ENCODE data around the gene IL1R1.
A peak's percentile ranks its signal among the peaks of the same experiment; 100 is the strongest.

Gene IL1R1

DNA sequence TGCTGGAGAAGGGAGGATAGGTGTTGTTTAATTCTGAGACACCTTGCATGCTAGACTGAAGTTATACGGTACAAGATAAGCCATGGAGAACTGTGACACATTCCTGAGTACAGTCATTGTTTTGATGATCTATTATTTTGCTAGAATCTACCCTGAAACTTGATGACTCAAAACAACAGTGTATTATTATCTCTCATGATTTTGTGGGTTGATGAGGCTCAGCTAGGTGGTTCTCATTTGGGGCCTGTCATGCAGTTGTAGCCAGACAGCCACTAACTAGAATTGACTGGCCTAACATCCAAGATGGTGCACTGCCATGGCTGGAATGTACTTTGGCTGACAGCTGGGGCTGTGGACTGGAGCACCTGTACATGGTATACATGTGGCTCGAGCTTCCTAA is 5.4 kb upstream of the IL1R1 start:
- Histone ChIP-seq H3K9ac (no peak overlapping the region), H4K20me1 (no peaks in the 10 kb centered on the region), H3K27me3 (no peaks in the 10 kb centered on the region), H3K27ac (no peak overlapping the region), H3K4me1 (peaks cover 24% of the 10 kb centered on the region), H3K4me2 (no peak overlapping the region), H3K4me3 (no peak overlapping the region), H3K36me3 (no peaks in the 10 kb centered on the region), H3K9me3 (peaks cover 20% of the 10 kb centered on the region)
- no peak for TF ChIP-seq Cebpa-rat (IDR thresholded peaks at IDR 0.05)

DNA sequence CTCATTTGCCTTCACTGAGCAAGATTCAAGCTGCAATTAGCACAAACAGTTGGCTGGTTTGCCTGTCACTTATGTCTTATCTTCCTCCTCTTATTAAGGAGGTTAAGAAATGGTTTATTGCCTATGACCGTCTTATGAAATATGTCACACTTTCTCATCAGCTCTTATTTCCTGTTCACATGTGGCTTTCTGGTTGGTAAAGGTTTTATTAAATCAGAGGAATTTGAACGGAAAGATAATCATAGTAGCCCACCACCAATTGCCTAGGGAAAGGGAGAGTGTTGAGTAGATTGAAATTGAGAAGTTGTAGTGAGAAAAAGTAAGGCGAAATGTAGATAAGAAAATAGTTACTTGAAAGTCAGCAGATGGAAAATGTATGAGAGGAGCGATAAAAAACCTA is 4.2 kb upstream of the IL1R1 start:
- Histone ChIP-seq H3K36me3 (no peaks in the 10 kb centered on the region), H3K4me3 (no peak overlapping the region; the same call in 1 of the 2 replicates), H3K27me3 (no peaks in the 10 kb centered on the region), H3K4me2 (peak overlapping the region; percentile 61), H3K9ac (no peak overlapping the region), H3K4me1 (peaks cover 24% of the 10 kb centered on the region), H3K27ac (peak overlapping the region; percentile 48; the same call in 1 of the 2 replicates), H3K9me3 (peaks cover 32% of the 10 kb centered on the region), H4K20me1 (no peaks in the 10 kb centered on the region)
- TF ChIP-seq Cebpa-rat (IDR thresholded peaks at IDR 0.05) = no peak

DNA sequence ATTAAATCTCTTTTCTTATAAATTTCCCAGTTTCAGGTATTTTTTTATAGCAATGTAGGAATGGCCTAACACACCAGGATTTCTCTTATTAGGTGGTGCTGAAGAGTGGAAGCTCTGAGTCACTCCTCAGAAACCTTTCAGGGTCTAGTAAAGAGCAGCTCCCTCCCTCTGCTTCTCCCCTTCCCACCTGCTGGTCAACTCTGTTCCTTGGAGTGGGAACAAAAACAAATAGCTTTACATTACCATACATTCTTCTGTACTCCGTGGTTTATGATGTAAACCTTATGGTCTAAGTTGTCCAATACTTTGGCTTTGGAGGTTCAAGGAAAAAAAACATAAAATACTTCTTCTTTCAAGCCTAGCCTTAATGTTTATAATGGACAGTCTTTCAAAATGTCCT is 2.7 kb upstream of the IL1R1 start:
- H4K20me1 ChIP-seq = no peaks in the 10 kb centered on the region
- H3K4me1 ChIP-seq = peaks cover 24% of the 10 kb centered on the region
- H3K4me3 ChIP-seq = no peak overlapping the region
- no peak for TF ChIP-seq Cebpa-rat (IDR thresholded peaks at IDR 0.05)
- no peaks in the 10 kb centered on the region for H3K27me3 ChIP-seq
- no peak overlapping the region for H3K9ac ChIP-seq
- H3K4me2 ChIP-seq = no peak overlapping the region
- H3K36me3 ChIP-seq = no peaks in the 10 kb centered on the region
- peaks cover 47% of the 10 kb centered on the region for H3K9me3 ChIP-seq
- H3K27ac ChIP-seq = no peak overlapping the region

DNA sequence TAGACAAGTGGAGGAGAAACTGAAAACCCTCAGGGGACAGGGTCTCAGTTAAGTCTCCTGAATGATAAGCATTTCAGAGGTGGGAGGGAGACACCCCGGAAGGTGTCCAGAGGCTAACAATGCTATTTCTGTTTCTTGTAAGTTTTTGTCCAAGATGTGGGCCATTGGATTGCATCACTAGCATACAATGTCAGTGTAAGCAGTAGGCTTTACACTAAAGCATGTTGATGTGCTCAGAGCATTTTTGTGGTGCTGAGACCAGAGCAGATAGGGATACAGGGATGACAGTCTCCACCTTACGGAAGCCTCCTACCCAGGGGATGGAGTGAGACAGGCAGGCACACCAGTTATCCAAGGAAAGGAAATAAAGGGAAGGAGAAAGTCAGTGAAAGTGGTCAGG is 2.2 kb upstream of the IL1R1 start:
- H3K27me3 ChIP-seq = no peaks in the 10 kb centered on the region
- H3K36me3 ChIP-seq = no peaks in the 10 kb centered on the region
- H3K4me3 ChIP-seq = no peak overlapping the region
- H3K27ac ChIP-seq = no peak overlapping the region
- peaks cover 24% of the 10 kb centered on the region for H3K4me1 ChIP-seq
- H3K4me2 ChIP-seq = no peak overlapping the region
- no peaks in the 10 kb centered on the region for H4K20me1 ChIP-seq
- TF ChIP-seq Cebpa-rat (IDR thresholded peaks at IDR 0.05) = no peak
- H3K9me3 ChIP-seq = peaks cover 52% of the 10 kb centered on the region
- H3K9ac ChIP-seq = no peak overlapping the region

DNA sequence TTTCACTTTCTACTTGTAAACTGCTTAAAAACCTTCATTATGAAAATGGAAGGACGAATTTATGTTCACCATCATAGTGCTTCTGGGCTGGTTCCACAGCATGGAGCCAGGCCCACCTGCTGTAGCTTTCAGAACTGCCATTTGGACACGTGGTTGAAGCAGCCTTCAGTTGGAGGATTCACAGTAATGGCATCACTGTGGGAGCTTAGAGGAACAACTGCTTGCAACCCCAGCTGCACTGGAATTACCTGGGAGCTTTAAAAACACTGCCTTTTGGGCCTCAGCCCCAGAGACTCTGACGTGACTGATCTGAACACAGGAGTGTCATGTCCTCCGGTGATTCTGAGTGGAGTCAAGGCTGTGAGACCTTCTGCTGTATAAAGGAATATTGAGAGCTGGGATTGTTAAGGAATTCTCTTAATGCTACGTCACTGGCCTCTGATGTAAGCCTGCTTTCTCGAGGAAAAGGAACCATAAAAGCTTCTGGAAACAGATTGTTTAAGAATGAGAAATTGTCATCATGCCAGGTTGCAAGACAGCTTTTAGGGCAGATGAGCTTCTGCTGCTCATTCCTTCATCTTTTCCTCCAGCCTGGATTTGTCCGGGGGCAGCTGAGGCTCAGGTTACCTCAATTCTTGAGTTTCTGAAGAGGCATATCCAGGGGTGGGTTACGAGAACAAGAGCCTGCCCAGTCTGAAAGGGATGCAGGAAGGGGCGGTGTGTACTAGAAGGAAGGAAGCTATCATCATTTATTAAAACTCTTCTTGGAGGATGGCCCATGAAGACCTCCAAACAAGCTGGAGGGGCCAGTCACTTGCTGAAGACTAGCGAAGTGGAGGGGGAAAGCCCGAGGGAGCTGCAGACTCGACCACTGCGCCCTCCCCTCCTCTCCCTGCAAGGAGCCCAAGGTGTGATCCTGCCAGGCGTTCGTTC is 1.3 kb upstream of the IL1R1 start:
- H4K20me1 ChIP-seq = no peaks in the 10 kb centered on the region
- H3K36me3 ChIP-seq = no peaks in the 10 kb centered on the region
- H3K4me3 ChIP-seq = no peak overlapping the region
- H3K9ac ChIP-seq = no peak overlapping the region
- H3K27me3 ChIP-seq = no peaks in the 10 kb centered on the region
- no peak for TF ChIP-seq Cebpa-rat (IDR thresholded peaks at IDR 0.05)
- H3K9me3 ChIP-seq = peaks cover 61% of the 10 kb centered on the region
- H3K4me1 ChIP-seq = peaks cover 24% of the 10 kb centered on the region
- no peak overlapping the region for H3K4me2 ChIP-seq
- no peak overlapping the region for H3K27ac ChIP-seq

DNA sequence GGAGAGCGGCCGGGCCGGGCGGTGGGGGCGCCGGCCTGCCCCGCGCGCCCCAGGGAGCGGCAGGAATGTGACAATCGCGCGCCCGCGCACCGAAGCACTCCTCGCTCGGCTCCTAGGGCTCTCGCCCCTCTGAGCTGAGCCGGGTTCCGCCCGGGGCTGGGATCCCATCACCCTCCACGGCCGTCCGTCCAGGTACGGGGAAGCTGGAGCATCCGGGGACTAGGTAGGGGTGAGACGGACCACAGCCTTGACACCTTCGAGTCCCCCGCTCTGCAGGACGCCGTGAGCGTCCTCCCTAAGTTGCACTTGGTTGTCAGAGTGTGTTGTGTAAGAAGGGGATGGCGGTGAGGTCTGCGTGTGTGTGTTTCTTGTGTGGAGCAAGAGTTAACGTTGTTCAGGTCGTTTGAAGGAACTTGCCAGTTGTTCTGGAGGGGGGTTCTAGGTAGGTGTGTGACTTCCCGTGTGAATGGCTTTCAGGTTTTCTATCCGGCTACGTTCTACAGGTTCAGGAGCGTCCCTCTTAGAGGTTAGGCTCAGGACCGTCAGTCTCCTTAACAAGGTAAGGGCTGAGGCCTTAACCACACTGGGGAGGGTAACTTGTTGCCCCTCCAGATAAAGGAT is 393 bp downstream of the IL1R1 start:
- H3K9me3 ChIP-seq = peaks cover 78% of the 10 kb centered on the region
- H3K27me3 ChIP-seq = no peaks in the 10 kb centered on the region
- peaks cover 16% of the 10 kb centered on the region for H3K4me1 ChIP-seq
- H3K9ac ChIP-seq = no peak overlapping the region
- H3K4me2 ChIP-seq = no peak overlapping the region
- H3K4me3 ChIP-seq = no peak overlapping the region
- no peaks in the 10 kb centered on the region for H3K36me3 ChIP-seq
- no peaks in the 10 kb centered on the region for H4K20me1 ChIP-seq
- TF ChIP-seq Cebpa-rat (IDR thresholded peaks at IDR 0.05) = no peak
- H3K27ac ChIP-seq = no peak overlapping the region

DNA sequence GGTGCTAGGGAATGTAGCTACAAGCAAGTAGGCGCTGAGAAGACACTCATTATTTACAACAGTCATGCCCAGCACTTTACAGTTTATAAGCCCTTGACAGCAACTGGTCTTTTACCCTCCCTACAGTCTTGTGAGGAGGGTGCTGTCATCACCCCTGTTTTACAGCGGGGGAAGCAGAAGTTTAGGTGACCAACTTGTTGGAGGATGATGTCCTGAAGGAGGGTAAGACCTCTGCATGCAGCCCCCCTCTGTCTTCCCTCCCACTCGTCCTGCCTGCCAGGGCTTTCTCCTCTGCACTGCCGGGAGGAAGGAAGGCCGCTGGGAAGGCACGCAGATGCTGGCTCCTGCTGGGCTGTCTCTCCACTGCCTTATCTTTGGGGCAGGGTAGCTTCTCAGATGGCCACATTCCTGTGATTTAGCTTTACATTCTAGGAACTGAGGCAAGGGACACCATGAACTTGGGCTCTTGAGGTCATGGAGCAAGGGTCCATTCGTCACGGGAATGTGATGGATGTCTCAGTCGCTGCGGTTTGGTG is 972 bp downstream of the IL1R1 start:
- H4K20me1 ChIP-seq = no peaks in the 10 kb centered on the region
- H3K4me1 ChIP-seq = peaks cover 11% of the 10 kb centered on the region
- no peaks in the 10 kb centered on the region for H3K36me3 ChIP-seq
- H3K9me3 ChIP-seq = peaks cover 84% of the 10 kb centered on the region
- TF ChIP-seq Cebpa-rat (IDR thresholded peaks at IDR 0.05) = no peak
- H3K27ac ChIP-seq = no peak overlapping the region
- H3K4me3 ChIP-seq = no peak overlapping the region
- no peak overlapping the region for H3K9ac ChIP-seq
- H3K4me2 ChIP-seq = no peak overlapping the region
- no peaks in the 10 kb centered on the region for H3K27me3 ChIP-seq

DNA sequence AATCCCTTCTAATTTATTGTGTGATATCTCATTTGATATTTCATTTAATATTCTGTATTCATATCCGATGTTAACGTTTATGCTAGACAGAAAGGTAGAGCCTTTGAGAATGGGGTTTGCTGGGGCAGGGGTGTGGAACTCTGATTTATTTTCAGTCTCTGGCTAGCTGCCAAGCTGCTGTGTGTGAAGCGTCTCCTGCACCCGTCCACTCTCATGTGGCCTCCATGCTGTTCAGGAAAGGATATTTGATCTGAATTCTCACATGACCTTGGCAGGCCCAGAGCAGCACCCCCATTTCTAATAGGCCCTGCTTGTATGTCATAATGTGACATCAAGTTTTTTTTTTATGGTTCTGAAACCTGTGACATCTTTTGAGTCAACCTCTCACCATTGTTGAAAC is 1.6 kb downstream of the IL1R1 start:
- H3K9me3 ChIP-seq = peaks cover 86% of the 10 kb centered on the region
- H3K9ac ChIP-seq = no peak overlapping the region

DNA sequence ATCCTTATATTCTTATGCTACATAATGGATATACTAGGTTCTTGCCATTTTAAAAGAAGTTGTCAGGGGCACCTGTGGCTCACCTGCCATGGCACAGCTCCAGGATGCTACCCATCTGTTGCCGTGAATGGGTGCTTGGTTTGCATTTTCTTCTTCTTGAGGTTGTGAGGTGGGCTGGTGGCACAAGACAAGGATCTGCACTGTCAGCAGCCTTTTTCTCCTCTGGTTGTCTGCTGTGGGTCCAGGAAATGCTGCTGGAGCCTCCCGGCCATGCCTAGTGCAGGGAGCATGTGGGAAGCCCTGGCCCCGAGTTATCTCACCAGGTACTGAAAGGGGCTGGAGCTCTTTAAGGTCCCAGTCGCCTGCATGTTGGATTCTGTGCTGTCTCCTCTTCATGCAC is 2.6 kb downstream of the IL1R1 start:
- no peak for TF ChIP-seq Cebpa-rat (IDR thresholded peaks at IDR 0.05)
- Histone ChIP-seq H4K20me1 (no peaks in the 10 kb centered on the region), H3K9me3 (peaks cover 92% of the 10 kb centered on the region), H3K36me3 (no peaks in the 10 kb centered on the region), H3K27me3 (no peaks in the 10 kb centered on the region), H3K9ac (no peak overlapping the region), H3K4me3 (no peak overlapping the region; the same call in 1 of the 2 replicates), H3K27ac (no peak overlapping the region), H3K4me2 (no peak overlapping the region), H3K4me1 (no peaks in the 10 kb centered on the region)

More for the DNA sequence above, 1.6 kb downstream of the IL1R1 start:
- TF ChIP-seq Cebpa-rat (IDR thresholded peaks at IDR 0.05) = no peak
- Histone ChIP-seq H3K27me3 (no peaks in the 10 kb centered on the region), H3K36me3 (no peaks in the 10 kb centered on the region), H3K4me1 (peaks cover 5% of the 10 kb centered on the region), H4K20me1 (no peaks in the 10 kb centered on the region), H3K4me3 (no peak overlapping the region), H3K27ac (no peak overlapping the region), H3K4me2 (no peak overlapping the region)

DNA sequence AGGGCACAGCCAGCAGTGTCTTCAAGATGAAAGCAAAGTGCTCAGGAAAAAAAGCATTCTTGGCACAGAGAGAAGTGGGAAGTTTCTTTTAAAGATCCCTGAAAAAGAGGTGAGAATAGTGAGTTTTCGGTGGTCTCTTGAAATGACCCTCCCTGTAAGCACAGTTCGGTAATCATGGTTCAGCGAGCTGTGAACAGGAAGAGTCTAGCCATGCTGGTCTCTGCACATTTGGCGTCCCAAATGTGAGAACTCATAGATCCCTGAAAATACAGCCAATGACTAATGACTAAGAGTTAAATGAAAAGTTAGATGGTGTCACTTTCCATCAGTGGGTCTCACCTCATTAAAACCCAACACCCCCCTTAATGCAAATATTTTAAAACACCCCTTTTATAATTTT is 3.4 kb downstream of the IL1R1 start:
- Histone ChIP-seq H3K27ac (no peak overlapping the region), H3K4me2 (no peak overlapping the region), H3K4me1 (no peaks in the 10 kb centered on the region), H4K20me1 (no peaks in the 10 kb centered on the region), H3K9ac (no peak overlapping the region), H3K9me3 (peaks cover 97% of the 10 kb centered on the region), H3K36me3 (no peaks in the 10 kb centered on the region), H3K4me3 (no peak overlapping the region), H3K27me3 (no peaks in the 10 kb centered on the region)
- no peak for TF ChIP-seq Cebpa-rat (IDR thresholded peaks at IDR 0.05)

Measured in BLaER1 (cell line).